WI38 (cell line): ENCODE data around the gene CPT2.

Source experiments
- H3K4me3 ChIP-seq: 2 replicates; pipeline ENCODE4 v1.5.1; 2011; ENCODE audit warnings: low read depth, mild to moderate bottlenecking, control low read depth, low read length
- TF ChIP-seq, protein P1 (sequence below): IDR thresholded peaks from 2 replicates; pipeline ENCODE4 v1.5.1; 2012; ENCODE audit warnings: low read depth, mild to moderate bottlenecking, control low read depth, low read length

CPT2 gene

DNA sequence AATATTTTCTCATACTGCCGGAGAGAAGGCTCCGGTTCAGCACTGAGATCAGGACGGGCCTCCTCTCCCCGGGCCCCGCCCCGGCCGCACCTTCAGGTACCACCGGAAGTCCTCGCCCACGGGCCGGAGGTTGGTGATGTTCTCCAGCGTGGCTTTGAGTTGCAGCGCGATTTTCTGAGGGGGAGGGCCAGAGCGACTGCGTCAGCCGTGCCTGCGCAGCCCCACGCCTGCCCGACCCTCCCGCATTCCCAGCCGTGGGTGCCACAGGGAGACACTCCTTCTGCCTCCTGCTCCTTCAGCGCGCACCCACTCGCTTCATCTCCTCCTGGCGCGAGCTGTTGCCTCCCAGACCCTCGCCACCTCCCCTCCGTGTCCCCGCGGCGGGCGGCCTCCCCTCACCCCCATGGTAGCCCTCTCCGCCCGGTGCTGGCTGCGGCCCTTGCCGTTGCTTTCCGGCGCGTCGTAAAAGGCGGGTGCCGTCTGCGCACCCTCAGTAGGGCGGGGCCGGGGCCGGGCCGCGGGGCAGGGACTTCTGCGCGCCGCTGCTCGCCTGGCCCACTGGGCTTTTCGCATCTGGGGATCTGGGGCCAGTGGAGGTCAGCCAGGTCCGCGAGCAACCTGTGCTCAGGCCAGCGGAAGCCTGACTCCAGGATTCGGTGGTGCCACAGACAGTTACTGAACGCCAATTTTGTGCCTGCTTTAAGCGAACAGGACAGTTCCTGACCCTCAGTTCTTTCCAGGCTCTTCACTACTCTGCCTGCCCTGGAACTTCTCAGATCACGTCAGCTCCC lies 23.7 kb downstream of the CPT2 start, which contains the start of gene CZIB:
TSS of gene CZIB (minus strand) at position 464 of the 791 bp plus-strand sequence. CDS start at position 405, 59 bp downstream.
- peak within 1 kb of the TSS; percentile 81 for H3K4me3 ChIP-seq
- TF ChIP-seq, protein P1, sequence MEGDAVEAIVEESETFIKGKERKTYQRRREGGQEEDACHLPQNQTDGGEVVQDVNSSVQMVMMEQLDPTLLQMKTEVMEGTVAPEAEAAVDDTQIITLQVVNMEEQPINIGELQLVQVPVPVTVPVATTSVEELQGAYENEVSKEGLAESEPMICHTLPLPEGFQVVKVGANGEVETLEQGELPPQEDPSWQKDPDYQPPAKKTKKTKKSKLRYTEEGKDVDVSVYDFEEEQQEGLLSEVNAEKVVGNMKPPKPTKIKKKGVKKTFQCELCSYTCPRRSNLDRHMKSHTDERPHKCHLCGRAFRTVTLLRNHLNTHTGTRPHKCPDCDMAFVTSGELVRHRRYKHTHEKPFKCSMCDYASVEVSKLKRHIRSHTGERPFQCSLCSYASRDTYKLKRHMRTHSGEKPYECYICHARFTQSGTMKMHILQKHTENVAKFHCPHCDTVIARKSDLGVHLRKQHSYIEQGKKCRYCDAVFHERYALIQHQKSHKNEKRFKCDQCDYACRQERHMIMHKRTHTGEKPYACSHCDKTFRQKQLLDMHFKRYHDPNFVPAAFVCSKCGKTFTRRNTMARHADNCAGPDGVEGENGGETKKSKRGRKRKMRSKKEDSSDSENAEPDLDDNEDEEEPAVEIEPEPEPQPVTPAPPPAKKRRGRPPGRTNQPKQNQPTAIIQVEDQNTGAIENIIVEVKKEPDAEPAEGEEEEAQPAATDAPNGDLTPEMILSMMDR, result no peak

DNA sequence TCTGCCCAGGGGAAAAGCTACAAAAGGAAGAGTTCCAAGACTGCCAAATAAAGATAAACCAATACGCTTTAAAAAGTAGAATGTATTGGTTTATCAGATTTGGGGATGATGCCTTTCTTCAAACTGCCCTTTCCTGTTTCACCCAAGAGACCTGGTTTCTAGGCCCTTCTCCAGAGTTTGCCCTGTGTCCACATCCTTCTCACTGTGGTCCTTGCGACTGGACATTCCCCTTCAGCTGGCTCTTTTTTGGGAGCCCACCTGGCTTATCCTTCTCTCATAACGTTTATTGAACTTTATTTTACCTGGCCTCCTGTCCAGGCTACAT lies 24.3 kb downstream of the CPT2 start:
- H3K4me3 ChIP-seq, result peak overlapping the region; percentile 81
- TF ChIP-seq, protein P1, result no peak

DNA sequence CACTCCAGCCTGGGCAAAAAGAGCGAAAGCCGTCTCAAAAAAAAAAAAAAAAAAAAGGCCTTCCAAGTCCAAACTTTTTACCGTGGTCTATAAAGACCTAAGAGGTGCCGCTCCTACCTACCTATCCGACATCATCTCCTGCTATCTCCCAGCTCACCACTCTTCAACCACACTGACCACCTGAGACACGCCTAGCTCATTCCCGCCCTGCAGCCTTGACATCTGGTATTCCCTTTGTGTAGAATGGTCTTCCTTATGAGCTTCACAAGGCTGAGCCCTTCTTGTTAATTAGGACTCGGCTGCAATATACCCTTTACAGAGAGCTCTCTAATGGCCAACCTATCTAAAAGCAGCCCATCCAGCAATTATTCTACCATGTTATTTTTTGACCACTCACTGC lies 41.0 kb downstream of the CPT2 start:
- H3K4me3 ChIP-seq, result peak overlapping the region; percentile 79
- TF ChIP-seq, protein P1, result no peak

DNA sequence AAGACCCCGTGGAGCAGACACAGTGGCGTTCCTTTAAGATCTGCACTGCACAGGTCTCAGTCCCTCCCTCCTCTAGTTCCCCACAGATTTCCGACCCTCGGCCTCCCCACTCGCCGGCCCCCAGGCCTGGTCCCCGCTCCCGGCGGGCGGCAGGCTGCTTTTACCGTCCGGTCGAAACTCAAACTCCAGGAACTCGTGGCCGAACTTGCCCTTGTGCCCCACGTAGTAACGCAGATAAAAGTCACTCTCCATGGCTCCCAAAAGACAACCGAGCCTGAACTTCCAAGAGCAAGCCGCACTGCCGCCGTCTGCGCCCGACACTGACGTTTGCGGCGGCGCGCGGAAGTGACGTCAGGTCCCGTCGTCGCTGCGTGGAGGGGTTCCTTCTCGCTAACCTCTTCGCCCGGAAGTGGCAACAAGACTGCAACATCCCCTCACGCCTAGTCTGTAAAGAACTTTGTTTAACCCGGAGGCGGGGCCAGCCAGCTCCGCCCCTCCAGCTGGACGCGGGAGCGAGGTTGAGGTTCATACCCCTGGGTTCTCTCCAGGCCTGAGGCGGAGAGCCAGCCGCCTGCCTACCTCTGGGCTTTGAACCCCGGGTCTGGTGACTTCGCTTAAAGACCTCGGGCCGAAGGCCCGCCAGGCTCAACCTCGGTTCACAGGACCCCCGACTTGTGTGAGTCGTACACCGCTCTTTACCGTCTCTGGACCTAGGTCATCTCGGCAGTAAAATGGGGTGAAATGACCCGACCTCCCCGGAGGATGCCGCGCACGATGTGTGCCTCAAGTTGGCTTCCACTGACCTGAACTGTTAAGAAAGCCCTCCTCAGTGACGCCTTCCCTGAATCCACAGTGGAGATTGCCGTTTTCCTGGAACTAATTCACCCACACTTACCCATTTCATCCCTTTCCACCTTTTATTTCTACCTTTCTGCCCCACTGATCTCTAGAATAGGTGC lies 41.9 kb downstream of the CPT2 start, which contains the start of gene MAGOH:
TSS of gene MAGOH (minus strand) at position 322 of the 959 bp plus-strand sequence. CDS start at position 252, 70 bp downstream.
- peak within 1 kb of the TSS; percentile 79 for H3K4me3 ChIP-seq
- TF ChIP-seq, protein P1, result no peak

DNA sequence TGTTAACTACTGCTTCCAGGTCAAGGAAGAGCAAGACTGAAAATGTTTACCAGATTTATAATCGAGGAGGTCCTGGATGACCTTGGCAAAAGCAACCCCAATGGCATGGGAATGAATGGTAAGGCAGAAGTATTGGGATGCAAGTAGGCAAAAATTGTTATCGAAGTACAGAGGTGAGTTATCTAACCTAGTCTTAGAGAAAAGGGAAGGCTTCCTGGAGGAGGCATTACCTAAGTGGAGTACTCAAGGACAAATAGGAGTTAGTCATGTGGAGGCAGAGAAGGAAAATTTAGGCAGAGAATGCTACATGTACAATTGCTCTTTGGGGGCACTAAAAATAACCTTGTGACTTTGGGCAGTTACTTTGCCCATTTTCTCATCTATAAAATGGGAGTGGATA lies 45.2 kb downstream of the CPT2 start:
- TF ChIP-seq, protein P1, result no peak
- no peak overlapping the region for H3K4me3 ChIP-seq

DNA sequence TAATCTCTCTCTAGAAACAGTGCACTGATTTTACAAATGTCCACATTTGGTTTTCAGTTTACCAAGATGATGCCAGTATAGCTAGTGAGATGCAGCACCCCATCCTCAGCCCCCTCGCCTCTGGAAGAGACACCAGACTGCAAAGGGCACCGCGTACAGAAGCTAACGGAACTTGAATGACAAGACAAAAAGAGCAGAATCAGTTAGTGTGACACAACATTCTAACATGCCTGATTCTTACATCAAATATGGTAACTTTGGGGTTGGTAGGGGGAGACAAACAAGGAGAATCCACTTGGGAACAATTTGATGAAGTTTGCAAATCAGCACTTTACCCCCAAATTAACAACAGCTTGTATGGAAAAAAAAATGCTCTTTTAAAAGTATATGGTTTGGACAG lies 45.8 kb downstream of the CPT2 start:
- H3K4me3 ChIP-seq, result no peak overlapping the region
- TF ChIP-seq, protein P1, result no peak
